HG02970 (cell line): ENCODE results near the gene ACSL1.
A peak's percentile ranks its signal among the peaks of the same experiment; 100 is the strongest.
"Not testable (repeated sequence)": the region's sequence is repeated elsewhere in the genome, so short reads cannot be mapped to it uniquely, and the experiment has no call there.

ENCODE experiments used
- ATAC-seq: cut with Tn5 transposase; IDR thresholded peaks from one replicate; pipeline ENCODE4 v1.9.1; 2021; ENCODE audit warnings: mild to moderate bottlenecking, moderate library complexity, moderate number of reproducible peaks; ENCODE audit not compliant: unreplicated experiment, low FRiP score

Gene ACSL1

DNA sequence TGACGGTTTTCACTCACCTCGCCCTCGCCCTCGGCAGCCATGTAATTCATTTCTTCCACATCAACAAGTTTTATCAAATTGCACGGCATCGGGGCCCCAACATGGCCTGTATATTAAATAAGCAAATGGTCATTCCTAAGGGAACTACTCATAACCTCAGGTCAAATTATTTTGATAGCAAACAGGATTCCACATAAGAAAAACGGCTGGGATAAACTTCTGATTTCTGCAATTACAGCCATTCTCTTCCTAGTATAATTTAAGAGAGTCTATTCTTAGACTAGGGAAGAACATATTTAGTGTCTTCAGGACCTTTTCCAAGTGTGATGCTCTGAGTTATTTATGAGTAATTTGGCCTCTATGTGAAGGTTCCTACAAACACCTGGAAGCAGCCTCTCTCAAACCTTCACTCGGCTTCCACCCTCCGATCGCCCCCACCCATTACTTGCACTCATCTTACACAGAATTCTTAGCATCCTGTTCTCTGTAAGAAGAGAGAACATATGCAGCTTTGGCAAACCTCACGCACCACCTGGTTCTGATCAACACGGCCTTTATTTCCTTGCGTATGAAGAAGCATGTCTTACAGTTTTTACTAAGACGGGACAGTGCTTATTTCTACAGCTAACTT, 62.5 kb downstream of the ACSL1 start:
- no peak for ATAC-seq

DNA sequence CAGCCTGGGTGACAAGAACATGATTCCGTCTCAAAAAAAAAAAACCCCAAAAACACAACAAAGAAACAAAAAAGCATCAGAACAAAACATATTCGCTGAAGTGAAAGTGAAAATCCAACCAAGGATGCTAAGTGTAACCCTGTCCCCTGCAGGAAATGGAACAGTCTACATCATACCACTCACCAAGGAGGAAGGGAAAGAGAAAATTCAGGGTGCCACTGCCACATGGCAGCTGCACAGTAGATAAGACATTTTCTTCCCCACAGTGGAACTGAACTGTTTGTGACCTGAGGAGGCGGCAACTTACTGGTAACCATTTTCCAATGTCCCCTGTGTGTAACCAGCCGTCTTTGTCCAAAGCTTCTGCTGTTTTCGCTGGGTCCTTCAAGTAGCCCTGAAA, 63.7 kb downstream of the ACSL1 start:
- ATAC-seq = no peak

GRCh38 chr4:184760681-184761080, 65.1 kb downstream of the ACSL1 start:
- no peak for ATAC-seq

DNA sequence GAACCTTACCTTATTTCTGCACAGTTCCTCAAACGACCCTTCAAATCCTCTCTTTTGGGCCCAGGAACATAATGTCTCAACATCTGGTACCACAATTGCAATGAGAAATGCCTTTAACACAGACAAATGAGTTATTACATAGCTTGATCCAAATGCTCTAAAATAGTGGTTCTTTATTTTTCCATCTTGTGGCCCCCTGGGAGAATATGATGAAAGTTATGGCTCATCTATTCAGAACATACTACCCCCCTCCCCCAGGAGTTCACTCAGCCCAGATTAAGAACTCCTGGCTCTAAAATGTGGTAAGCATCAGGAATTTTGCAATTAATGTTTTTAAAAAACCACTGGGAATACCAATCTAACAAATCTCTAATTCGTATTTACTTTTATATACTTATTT, 68.0 kb downstream of the ACSL1 start:
- ATAC-seq = no peak

- ATAC-seq = no peak
Observed at GRCh38 chr4:184756399-184756798, 69.4 kb downstream of the ACSL1 start.

GRCh38 chr4:184755278-184755677, 70.5 kb downstream of the ACSL1 start:
- ATAC-seq = no peak

GRCh38 chr4:184752496-184753275, 73.1 kb downstream of the ACSL1 start:
- no peak for ATAC-seq

DNA sequence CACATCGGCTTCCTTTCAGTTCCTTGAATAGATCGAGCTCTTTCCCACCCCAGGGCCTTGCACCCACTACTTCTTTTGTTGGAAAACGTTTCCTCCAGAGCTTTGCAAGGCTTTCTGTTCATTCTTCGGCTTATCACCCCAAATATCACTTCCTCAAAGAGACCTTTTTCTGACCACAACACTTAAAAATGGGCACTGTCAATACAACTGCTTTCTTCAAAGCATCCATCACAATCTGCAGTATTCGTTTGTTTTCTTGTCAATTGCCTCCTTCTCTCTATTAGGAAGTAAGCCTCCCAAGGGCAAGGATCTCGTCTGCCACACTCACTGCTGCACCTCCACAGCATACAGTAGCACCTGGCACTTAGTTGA, 74.2 kb downstream of the ACSL1 start:
- ATAC-seq = no peak

- ATAC-seq = no peak
Observed at GRCh38 chr4:184750926-184751584, 74.7 kb downstream of the ACSL1 start.

- ATAC-seq = no peak
Observed at GRCh38 chr4:184748251-184748652, 77.5 kb downstream of the ACSL1 start.

DNA sequence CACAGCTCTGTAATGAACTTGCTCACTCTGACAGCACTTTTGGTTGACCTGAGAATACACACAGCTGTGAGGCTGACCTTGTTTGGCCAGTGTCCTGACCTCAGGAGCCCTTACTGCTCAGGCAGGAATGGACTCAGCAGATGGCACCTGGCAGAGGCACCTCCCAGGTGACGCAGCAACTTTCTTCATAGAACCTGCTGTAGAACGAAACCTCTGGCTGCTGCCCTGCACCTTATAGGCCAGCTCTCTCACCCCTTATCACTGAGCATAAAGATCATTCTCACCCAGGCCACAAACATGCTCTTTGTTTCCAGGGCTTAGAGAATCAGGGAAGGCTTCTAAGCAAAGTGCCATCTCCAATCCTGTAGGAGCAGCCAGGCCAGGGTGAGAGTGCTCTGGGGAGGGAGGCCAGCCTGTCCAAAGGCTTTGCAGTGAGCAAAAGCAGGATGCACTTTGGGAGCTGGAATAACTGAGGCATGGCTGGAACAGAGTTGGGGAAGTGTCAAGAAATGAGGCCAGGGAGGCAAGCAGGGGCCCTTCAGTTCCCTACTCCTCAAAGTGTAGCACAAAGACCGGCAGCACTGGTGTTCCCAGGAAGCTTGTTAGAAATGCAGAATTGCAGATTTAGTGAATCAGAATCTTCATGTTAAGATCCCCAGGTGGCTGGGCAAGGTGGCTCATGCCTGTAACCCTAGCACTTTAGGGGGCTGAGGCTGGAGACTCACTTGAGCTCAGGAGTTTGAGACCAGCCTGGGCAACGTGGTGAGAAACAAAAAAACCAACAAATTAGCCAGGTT, 78.5 kb downstream of the ACSL1 start:
- ATAC-seq = no peak

GRCh38 chr4:184745831-184746795, 79.7 kb downstream of the ACSL1 start:
- ATAC-seq = no peak

- ATAC-seq = no peak
Observed at GRCh38 chr4:184744236-184744635, 81.5 kb downstream of the ACSL1 start.

DNA sequence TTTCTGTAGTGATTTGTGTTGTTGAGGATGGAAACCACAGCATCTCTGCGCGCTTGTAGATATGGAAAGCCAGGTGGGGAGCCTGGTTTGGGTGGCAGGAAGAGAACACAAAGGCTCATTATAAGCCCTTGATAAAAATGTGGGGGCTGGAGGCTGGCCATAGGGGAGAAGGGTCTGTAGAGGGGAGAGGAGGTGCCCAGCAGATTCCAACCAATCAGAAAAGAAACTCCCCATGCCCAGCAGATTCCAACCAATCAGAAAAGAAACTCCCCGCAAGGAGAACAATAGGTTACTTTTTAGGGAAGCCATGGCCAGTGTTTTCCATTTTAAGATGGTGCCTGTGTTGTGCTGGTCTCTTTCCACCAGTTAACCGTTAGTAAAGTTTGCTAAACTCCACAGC, 82.1 kb downstream of the ACSL1 start:
- no peak for ATAC-seq

DNA sequence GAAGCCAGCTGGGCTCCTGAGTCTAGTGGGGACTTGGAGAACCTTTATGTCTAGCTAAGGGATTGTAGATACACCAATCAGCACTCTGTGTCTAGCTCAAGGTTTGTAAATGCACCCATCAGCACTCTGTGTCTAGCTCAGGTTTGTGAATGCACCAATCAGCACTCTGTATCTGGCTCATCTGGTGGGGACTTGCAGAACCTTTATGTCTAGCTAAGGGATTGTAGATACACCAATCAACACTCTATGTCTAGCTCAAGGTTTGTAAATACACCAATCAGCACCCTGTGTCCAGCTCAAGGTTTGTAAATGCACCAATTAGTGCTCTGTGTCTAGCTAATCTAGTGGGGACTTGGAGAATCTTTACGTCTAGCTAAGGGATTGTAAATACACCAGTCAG, 84.1 kb downstream of the ACSL1 start:
- ATAC-seq = not testable (repeated sequence)

DNA sequence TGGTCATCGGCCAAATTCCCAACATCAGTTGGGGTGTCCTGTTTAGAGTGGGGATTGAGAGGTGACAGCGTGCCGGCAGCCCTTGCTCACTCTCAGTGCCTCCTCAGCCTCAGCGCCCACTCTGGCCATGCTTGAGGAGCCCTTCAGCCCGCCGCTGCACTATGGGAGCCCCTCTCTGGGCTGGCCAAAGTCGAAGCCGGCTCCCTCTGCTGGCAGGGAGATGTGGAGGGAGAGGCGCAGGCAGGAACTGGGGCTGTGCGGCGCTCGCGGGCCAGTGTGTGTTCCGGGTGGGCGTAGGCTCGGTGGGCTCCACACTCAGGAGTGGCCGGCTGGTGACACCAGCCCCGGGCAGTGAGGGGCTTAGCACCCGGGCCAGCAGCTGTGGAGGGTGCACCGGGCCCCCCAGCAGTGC, 84.8 kb downstream of the ACSL1 start:
- no peak for ATAC-seq

- ATAC-seq = not testable (repeated sequence)
Observed at GRCh38 chr4:184739575-184739974, 86.2 kb downstream of the ACSL1 start.

GRCh38 chr4:184734758-184735157, 91.0 kb downstream of the ACSL1 start:
- no peak for ATAC-seq

DNA sequence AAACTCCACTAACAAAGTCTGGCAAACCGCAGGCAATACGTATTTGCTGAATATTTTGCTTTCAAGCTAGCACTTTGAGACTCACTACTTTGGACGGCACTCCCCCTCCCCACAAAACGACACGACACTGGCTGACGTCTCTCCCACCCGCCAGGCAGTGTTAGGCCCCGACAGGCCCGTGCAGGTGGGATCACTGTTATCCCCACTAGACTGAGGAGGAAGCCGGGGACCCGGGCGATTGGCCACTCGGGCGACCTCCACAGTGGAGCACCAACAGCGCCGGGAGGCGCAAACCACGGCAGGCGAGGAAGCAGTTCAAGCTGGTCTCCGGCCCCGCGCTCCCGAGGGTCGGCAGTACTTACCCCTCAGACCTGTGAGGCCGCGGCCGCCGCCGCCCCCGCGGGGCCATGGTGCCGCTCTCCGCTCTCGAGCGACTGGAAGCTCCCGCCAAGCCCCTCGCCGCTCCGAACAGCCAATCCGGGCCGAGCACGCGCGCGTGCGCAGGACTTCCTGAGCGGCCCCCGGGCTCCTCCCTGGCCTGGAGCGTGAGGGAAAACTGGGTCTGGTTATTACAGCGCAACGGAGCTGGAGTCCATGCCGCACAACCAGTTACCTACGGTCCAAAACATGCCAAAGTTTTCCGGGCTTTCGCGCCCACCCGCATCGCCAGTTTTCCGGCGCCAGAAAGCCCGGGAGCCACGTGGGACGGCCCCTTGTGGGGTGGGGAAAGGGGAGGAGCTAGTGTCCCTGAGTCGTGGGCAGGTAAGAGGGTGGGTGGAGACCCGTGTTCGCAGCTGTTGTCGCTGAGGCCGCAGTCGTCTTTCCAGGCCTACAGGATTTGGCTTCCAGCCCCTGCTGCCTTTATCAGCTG, 91.9 kb downstream of the ACSL1 start, which contains the start of gene CENPU:
CENPU (minus strand) TSS at position 443 of the 871 bp plus-strand sequence; CDS start at position 409, 34 bp downstream.
- peak; percentile 96 for ATAC-seq
